Muscle of leg (tissue), 11 donors: ENCODE data around the gene OCA2. TPM values are rescaled to one million over a fixed set of nuclear protein-coding genes. Genes with fewer than 3 reads are reported as not detected.
A peak's percentile ranks its signal among the peaks of the same experiment; 100 is the strongest.

ENCODE experiments used
- DNase-seq: peaks from one replicate; pipeline ENCODE4 v3.0.0; 2013
- H3K27ac ChIP-seq: one replicate; pipeline ENCODE4 v1.5.1; 2013; ENCODE audit warnings: mild to moderate bottlenecking, low read length, control low read depth
- H3K27me3 ChIP-seq: one replicate; pipeline ENCODE4 v1.6.1; 2013; ENCODE audit warnings: low read length; ENCODE audit not compliant: control insufficient read depth, insufficient read depth
- H3K36me3 ChIP-seq: one replicate; pipeline ENCODE4 v1.6.1; 2013; ENCODE audit warnings: low read length; ENCODE audit not compliant: control insufficient read depth, insufficient read depth
- H3K4me1 ChIP-seq: one replicate; pipeline ENCODE4 v1.6.1; 2013; ENCODE audit warnings: low read length; ENCODE audit not compliant: control insufficient read depth, insufficient read depth
- H3K4me3 ChIP-seq: one replicate; pipeline ENCODE4 v1.5.1; 2013; ENCODE audit warnings: low read length, control low read depth
- H3K9me3 ChIP-seq: replicated peaks from 2 replicates; pipeline ENCODE4 v1.6.1; 2013; ENCODE audit warnings: low read depth, low read length; ENCODE audit not compliant: control insufficient read depth
- whole genome bisulfite sequencing: methylation state at CpG from one replicate; pipeline ENCODE4 v1.1.5; 2013; ENCODE audit warnings: missing lambda C conversion rate; ENCODE audit not compliant: insufficient coverage; 5-methylcytosine and 5-hydroxymethylcytosine counted together
- polyA plus RNA-seq, 8 donors: library from polyadenylated mRNA; unstranded; fragments of 120-200 nt; gene quantifications; one replicate each; pipeline versions ENCODE4 v1.2.1 to v1.2.3, GENCODE V29; 2013; ENCODE audit warnings: inconsistent platforms in 1 of 8, low replicate concordance in 1 of 8; ENCODE audit not compliant: insufficient read length in 8 of 8, insufficient read depth in 1 of 8
- total RNA-seq: library from RNA; stranded (reverse); fragments of 120-200 nt; gene quantifications from one replicate; pipeline ENCODE4 v1.2.4, GENCODE V29; 2013

Gene OCA2
- total and polyA plus RNA-seq, 9 donors: 1.9 to 5.3 (median 3.6) TPM

GRCh38 chr15:28049581-28049980 is 49.5 kb downstream of the OCA2 start:
- DNase-seq: no peak
- Histone ChIP-seq H3K9me3 (no peaks in the 10 kb centered on the region), H3K27ac (no peak overlapping the region), H3K36me3 (no peaks in the 10 kb centered on the region), H3K4me1 (peaks cover 17% of the 10 kb centered on the region), H3K4me3 (no peak overlapping the region), H3K27me3 (no peaks in the 10 kb centered on the region)
- WGBS: 71% methylated on average over 2 of the region's 3 CpGs

DNA sequence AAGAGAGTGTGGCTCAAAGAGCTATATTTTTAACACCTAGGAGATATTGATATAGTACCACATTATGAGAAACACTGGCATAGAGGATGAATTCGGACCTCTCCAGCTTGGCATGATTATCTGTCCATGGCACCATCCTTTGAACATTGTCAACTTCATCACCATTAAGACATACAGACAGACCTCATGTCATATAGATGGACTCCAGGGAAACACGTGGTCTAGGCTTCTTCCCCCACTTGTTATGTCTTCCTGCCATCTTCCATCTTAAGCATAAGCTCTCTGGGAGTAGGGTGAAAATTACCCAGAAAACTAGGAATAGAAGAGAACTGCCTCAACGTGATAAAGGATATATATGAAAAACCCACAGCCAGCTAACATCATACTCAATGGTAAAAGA is 51.8 kb downstream of the OCA2 start:
- no peaks in the 10 kb centered on the region for H3K27me3 ChIP-seq
- H3K4me1 ChIP-seq: peaks cover 5% of the 10 kb centered on the region
- no peak for DNase-seq
- H3K4me3 ChIP-seq: no peak overlapping the region
- H3K27ac ChIP-seq: no peak overlapping the region
- no peaks in the 10 kb centered on the region for H3K9me3 ChIP-seq
- 67% methylated on average over 1 of the region's 3 CpGs for WGBS
- no peaks in the 10 kb centered on the region for H3K36me3 ChIP-seq

DNA sequence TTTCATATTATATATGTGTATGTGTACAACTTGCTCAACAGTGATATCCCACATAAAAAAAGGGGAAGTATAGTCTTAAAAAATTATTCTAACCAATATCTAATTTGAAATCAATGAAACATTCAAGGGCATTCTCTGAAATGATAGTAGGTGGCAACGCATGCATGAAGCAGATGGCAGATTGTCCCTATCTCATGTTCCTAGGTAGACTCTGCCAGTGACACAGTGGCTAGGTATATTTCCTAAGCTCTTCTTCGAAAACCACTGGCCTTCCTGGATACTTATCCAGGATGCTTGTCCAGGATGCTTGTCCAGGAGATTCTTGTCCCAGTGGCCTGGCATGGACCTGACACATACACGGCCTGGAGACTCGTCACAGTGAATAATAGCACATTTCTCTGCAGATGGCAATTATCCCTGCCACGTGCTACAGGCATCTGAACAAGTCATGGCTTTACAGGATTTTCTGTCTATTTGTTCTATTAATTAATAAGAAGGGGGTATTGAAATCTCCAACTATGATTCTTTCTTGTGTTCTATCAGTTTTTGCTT is 54.9 kb downstream of the OCA2 start:
- 63% methylated on average over 3 of the region's 5 CpGs for WGBS

DNA sequence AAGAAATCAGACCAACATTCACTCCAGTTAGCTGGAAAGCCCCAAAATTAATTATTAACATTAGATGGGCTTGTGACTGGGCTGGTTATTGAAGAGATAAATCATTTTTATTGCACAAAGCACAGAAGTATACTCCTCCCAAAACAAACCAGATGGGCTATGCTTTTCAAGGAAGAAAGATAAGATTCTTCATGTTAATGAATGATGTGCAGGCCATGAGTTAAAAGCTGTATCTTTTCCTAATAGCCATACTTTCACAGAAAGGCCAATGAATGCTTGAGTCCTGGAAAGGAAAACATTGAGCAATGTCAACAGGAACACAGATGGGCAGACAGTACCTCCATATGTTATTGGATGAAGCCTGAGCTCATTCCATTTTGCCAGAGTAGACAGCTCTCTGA is 55.4 kb downstream of the OCA2 start:
- Histone ChIP-seq H3K4me1 (no peaks in the 10 kb centered on the region), H3K9me3 (no peaks in the 10 kb centered on the region), H3K27ac (no peak overlapping the region), H3K4me3 (no peak overlapping the region), H3K27me3 (no peaks in the 10 kb centered on the region), H3K36me3 (no peaks in the 10 kb centered on the region)
- peak; percentile 11 for DNase-seq

More for the DNA sequence above, 54.9 kb downstream of the OCA2 start:
- no peak overlapping the region for H3K4me3 ChIP-seq
- no peaks in the 10 kb centered on the region for H3K9me3 ChIP-seq
- no peak overlapping the region for H3K27ac ChIP-seq
- H3K27me3 ChIP-seq: no peaks in the 10 kb centered on the region
- H3K4me1 ChIP-seq: no peaks in the 10 kb centered on the region
- no peaks in the 10 kb centered on the region for H3K36me3 ChIP-seq
- DNase-seq: no peak

- no peaks in the 10 kb centered on the region for H3K36me3 ChIP-seq
- H3K27ac ChIP-seq: no peak overlapping the region
- 63% methylated on average over 3 of the region's 4 CpGs for WGBS
- H3K9me3 ChIP-seq: no peaks in the 10 kb centered on the region
- H3K27me3 ChIP-seq: no peaks in the 10 kb centered on the region
- H3K4me3 ChIP-seq: no peak overlapping the region
- DNase-seq: no peak
- no peaks in the 10 kb centered on the region for H3K4me1 ChIP-seq
Measured at GRCh38 chr15:28037969-28038590, 61.0 kb downstream of the OCA2 start.

DNA sequence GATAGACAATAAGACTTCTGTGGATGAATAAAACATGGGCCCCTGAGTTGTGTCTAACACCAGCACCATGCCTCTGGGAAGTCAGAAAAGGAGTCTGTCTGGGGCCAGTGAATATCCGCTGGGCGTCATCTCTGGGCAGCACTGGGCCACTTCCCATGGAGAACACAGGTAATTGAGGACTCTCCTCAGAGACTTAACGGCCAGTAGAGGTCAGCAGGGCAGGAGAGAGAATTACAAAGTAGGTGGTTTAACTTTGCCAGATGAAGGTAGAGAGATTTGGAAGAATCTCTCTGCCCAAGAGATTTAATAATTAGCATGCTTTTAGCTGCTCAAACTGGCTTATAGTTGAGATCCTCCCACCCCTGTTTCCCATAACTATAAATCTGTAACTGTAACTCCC is 65.7 kb downstream of the OCA2 start:
- WGBS: 86% methylated on average over 2 of the region's 3 CpGs
- no peaks in the 10 kb centered on the region for H3K36me3 ChIP-seq
- no peak overlapping the region for H3K27ac ChIP-seq
- no peak for DNase-seq
- no peaks in the 10 kb centered on the region for H3K27me3 ChIP-seq
- no peak overlapping the region for H3K4me3 ChIP-seq
- no peaks in the 10 kb centered on the region for H3K9me3 ChIP-seq
- no peaks in the 10 kb centered on the region for H3K4me1 ChIP-seq

DNA sequence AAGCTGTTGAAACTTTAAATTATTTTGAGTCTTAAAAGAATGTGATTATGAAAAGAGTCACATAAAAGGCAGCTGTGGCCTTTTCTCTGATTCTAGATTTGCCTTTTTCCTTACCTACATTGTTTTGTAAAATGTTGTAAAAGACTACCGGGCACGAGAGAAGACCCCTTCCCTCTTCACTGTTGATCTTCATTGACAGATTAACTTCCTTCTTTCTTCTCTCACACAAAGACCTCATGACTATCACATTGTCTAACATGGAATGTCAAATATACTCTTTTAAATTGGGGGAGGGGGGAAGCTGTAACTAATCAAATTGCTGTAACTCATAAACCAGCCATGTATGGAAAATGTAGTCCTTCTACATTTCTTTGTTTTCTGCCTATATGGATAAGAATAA is 68.3 kb downstream of the OCA2 start:
- no peaks in the 10 kb centered on the region for H3K27me3 ChIP-seq
- H3K27ac ChIP-seq: no peak overlapping the region
- no peak for DNase-seq
- H3K9me3 ChIP-seq: no peaks in the 10 kb centered on the region
- peaks cover 4% of the 10 kb centered on the region for H3K36me3 ChIP-seq
- no CpG with 5 or more reads among the region's 2 CpGs for WGBS
- no peak overlapping the region for H3K4me3 ChIP-seq
- no peaks in the 10 kb centered on the region for H3K4me1 ChIP-seq

DNA sequence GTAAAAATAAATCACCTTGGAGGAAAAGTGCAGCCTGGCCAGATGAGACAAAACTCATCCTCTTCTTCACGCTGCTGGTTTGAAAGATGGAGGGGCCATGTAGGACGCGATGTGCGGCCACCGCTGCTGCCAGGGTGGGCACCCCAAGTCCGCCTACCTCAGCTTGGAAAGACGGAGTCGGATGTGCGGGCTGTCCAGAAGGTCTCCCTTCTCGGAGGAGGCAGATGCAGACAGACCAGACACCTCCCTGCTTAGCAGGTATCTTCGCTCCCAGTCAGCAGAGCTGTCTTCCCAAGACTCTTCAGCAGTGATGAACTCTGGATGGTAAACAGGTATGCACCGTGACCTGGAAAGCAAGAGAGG is 71.4 kb downstream of the OCA2 start:
- H3K4me3 ChIP-seq: no peak overlapping the region
- no peak overlapping the region for H3K27ac ChIP-seq
- WGBS: 94% methylated on average over 11 of the region's 12 CpGs
- peaks cover 4% of the 10 kb centered on the region for H3K36me3 ChIP-seq
- no peaks in the 10 kb centered on the region for H3K9me3 ChIP-seq
- no peak for DNase-seq
- no peaks in the 10 kb centered on the region for H3K4me1 ChIP-seq
- no peaks in the 10 kb centered on the region for H3K27me3 ChIP-seq

DNA sequence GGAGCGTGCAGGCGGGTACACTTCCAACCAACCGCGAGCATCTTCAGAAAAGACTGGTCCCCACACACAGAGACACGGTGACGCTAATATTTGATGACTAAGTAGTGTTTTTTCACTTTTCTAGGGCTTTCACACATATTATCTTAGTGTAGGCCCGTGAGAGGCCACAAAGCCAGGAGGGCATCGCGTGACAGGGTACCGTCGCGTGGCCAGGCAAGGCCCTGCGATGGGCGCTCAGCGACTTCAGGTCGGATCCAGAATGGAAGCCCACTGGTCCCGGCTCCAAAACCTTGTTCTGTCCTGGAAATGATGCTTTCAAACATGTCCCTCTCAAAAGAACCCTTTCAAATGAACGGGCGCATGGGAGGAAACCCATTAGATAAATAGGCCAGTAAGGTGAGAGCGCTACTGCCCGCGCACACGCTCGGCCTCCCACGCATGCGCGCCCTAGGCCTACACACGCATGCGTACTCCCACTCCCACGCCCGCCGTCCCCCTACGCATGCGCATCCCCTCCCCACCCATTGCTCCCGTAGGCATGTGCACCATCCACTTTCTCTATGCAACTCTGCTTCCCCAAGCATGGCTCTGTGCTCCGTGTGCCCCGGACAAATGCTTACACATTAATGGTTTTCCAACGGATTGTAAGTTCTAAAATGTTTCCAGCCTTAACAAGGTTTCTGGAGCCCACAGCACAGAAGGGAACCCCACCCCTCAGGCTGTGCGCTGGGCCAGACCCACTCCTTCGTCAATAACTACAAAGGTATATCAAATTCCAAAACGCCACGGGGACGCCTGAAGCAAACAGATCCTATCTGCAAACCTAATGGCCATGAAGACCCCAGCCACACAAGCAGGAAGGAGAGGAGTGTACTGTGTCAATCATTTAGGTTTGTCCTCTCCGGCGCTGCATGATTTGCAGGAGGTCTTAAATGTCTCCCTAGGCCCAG is 72.1 kb downstream of the OCA2 start:
- Histone ChIP-seq H3K4me1 (no peaks in the 10 kb centered on the region), H3K36me3 (peaks cover 4% of the 10 kb centered on the region), H3K27ac (no peak overlapping the region), H3K4me3 (no peak overlapping the region), H3K27me3 (no peaks in the 10 kb centered on the region), H3K9me3 (no peaks in the 10 kb centered on the region)
- WGBS: 96% methylated on average over 34 of the region's 45 CpGs
- no peak for DNase-seq

DNA sequence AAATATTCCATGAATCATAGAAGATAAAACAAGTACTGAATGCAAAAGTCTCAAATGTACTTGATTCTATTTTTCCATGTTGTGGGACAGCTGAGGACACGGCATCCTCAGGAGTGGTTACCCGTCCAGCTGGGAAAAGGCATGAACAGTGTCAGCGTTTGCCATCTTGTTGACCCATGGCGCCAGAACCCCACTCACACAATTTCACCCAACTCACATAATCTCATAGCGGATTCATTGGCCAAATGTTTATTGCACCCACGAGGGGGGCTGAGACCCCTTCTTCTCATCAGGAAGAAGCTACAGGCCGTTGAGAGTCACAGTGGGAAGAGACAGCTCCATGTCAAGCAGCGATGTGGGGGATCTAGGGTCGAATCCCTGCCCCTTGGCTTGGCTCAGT is 72.9 kb downstream of the OCA2 start:
- Histone ChIP-seq H3K27ac (no peak overlapping the region), H3K4me1 (peaks cover 7% of the 10 kb centered on the region), H3K9me3 (no peaks in the 10 kb centered on the region), H3K27me3 (no peaks in the 10 kb centered on the region), H3K4me3 (no peak overlapping the region), H3K36me3 (peaks cover 4% of the 10 kb centered on the region)
- no peak for DNase-seq
- 91% methylated on average over 9 of the region's 9 CpGs for WGBS
